Stimulated activated CD8-positive, alpha-beta memory T cell treated with anti-CD3 and anti-CD28 coated beads, Interleukin-7, amount 100 ng/mL, for 1 hour (primary cell): ENCODE data around the gene FSIP1.

ENCODE experiments used
- DNase-seq, 2 donors: peaks; one replicate each; pipeline ENCODE4 v3.0.0-alpha.2; 2020; ENCODE audit warnings: low read depth in 2 of 2

FSIP1 gene

DNA sequence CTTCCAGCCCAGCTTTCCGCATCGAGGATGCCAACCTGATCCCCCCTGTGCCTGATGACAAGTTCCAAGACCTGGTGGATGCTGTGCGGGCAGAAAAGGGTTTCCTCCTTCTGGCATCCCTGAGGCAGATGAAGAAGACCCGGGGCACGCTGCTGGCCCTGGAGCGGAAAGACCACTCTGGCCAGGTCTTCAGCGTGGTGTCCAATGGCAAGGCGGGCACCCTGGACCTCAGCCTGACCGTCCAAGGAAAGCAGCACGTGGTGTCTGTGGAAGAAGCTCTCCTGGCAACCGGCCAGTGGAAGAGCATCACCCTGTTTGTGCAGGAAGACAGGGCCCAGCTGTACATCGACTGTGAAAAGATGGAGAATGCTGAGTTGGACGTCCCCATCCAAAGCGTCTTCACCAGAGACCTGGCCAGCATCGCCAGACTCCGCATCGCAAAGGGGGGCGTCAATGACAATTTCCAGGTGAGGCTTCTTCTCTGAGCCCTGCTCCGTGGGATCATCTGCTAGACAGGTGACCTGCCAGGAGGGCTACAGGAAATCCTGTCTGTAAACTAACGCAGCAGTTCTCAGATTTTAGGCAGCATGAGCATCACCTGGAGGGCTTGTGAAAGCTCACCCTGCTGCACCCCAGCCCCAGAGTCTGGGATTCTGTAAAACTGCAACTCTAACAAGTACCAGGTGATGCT, 200.2 kb downstream of the FSIP1 start:
- no peak for DNase-seq

DNA sequence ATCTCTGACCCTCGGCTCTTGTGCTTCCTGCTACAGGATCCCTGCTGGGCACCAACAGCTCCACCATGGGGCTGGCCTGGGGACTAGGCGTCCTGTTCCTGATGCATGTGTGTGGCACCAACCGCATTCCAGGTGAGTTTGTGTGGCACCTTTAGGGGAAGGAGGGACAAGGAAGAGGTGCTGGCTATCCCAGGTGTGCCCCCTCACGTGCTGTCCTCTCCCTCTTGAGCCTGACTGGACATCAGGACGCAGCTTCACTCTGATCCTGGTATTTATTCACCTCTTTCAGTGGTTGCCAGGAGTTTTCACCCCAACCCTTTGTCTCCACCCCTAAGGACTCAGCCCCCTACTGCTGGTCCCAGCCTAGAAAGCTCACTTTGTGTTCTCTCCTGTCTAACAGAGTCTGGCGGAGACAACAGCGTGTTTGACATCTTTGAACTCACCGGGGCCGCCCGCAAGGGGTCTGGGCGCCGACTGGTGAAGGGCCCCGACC, 200.8 kb downstream of the FSIP1 start:
- no peak for DNase-seq

DNA sequence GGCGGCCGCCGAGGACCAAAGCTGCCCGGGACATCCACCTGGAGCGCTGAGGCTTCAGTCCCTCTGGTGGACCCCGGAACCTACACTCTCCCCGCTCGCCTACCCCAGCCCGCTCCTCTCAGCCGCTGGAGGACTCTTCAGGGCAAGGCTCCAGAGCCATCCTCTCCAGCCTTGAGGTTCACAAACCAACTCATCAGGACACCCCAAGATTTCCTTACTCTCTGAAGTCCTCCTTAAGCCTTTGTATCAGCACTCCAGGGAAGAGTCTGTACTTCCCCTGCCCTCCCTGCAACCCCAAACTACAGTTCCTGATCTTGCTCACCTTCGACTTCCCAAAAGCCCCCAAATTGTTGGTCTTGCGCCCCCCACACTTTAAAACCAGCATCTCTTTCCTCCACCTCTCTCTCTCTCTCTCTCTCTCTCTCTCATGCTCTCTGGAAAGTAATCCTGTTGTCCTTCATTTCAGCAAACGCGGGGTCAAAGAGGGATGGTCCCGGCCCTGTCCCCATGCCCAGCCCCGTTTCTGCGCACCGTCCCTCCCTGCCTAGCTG, 201.3 kb downstream of the FSIP1 start:
- DNase-seq, result no peak

DNA sequence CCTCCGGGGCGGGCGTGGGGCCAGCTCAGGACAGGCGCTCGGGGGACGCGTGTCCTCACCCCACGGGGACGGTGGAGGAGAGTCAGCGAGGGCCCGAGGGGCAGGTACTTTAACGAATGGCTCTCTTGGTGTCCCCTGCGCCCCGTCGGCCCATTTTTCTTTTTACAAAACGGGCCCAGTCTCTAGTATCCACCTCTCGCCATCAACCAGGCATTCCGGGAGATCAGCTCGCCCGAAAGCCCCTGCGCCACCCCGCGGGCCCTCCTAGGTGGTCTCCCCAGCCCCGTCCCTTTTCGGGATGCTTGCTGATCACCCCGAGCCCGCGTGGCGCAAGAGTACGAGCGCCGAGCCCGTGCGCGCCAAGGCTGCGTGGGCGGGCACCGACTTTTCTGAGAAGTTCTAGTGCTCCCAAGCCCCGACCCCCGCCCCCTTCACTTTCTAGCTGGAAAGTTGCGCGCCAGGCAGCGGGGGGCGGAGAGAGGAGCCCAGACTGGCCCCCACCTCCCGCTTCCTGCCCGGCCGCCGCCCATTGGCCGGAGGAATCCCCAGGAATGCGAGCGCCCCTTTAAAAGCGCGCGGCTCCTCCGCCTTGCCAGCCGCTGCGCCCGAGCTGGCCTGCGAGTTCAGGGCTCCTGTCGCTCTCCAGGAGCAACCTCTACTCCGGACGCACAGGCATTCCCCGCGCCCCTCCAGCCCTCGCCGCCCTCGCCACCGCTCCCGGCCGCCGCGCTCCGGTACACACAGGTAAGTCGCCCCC, 202.0 kb downstream of the FSIP1 start, which contains the start of gene THBS1:
THBS1 (plus strand) TSS at position 595 of the 757 bp plus-strand sequence. CDS start 779 bp downstream, outside the sequence.
- DNase-seq, result peak in 1 of 2 donors; percentile 9

DNA sequence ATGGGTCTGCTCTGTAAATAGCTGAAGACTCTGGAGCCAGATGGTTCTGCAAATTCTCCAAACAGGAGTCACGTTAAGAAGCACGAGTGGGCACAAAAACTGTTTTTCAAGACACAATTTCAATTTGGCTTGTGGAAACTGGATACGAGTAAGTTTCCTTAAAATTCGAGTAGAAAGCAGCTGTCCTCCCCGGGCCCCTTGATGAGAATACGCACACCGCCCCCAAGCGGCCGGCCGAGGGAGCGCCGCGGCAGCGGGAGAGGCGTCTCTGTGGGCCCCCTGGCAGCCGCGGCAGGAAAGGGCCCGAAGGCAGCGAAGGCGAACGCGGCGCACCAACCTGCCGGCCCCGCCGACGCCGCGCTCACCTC, 202.5 kb downstream of the FSIP1 start:
- DNase-seq, result peak; percentile 76 to 80

DNA sequence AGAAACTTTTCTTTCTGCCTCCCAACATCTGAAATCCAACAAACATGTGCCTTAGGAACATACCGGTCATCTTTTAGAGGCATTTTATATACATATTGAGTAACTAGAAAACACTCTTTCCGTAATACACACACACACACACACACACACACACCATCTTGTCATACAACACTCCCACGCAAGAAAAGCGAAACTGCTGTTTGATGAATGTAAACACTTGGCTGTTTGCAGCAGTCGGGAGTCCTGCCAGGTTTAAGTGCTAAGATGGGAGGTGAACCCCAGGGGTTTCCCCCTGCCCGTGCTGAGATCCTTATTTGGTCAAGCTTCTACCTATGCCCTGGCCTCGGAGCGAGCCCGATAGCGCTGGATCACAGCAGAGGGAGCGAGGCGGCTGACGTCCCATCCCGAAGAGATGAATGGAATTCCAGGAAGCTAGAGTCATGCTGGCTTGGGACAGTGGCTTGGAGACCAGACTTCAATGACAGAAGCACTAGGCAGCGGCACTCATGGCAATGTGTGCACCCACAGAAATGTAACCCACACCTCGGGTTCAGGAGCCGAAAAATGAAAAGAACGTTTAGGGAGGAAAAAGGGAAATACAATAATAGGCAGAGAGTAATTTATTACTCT, 203.0 kb downstream of the FSIP1 start:
- no peak for DNase-seq

DNA sequence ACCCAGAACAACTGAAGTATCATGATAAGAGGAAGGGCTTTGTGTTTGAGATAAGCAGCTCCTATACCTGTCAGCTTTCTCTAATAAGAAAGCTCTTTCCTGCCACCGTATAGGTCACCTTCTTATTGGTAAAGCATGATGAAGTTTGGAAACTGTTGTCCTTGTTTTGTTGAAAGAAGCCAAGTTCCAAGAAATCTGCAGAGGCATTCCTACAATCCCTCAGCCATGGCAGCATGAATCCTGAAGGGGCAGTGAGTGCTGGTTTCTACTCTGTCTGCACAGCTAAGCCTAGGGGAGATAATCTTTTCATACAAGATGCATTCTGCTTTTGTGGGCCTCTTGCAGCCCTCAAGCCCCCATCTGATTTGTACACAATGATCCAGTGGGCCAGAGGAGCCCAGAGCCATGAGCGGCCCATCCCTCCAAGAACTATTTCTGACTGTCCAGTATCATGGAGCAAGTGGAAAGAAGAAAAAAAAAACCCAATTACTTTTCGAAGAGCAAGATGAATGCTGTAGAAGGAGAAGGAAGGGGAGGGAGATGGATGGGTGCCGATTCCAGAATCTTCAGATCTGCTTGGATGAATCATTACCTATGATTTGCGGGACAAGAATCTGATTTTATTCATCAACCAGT, 203.7 kb downstream of the FSIP1 start:
- DNase-seq, result no peak

DNA sequence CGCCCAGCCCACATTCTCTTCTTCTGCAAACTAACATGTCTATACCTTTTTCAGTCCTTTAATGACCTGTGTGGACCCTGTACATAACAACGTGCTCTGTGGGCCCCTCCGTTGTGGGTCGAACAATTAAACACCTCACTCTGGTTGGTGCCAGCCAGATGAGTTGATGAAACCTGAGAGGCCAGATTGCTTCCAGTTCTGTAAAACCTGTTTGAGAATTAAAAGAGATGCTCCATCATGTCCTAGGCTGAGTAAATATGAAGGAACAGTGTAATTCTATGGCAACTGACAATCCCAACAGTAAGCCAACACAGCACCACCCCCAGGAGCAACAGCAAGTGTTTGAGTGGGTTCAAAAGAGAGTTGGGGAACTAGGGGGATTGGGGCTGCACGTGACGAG, 207.5 kb downstream of the FSIP1 start:
- no peak for DNase-seq

DNA sequence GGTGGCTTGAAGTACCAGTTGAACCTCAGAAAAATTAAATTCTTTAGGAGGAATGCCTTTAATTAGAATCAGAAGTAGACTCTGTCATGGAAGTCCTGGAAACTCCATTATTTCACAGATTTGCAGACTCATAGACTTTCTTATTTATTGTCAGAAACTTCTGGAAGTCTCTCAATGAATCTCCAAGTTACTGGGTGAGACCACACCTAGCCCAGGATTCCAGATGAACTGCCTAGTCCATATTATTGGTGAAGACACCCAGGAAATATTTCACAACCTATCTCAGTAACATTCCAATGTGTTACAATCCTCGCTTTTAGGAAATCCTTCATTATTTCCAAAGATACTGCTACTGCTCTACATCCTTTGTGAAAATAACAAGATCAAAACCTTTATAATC, 208.2 kb downstream of the FSIP1 start:
- no peak for DNase-seq

DNA sequence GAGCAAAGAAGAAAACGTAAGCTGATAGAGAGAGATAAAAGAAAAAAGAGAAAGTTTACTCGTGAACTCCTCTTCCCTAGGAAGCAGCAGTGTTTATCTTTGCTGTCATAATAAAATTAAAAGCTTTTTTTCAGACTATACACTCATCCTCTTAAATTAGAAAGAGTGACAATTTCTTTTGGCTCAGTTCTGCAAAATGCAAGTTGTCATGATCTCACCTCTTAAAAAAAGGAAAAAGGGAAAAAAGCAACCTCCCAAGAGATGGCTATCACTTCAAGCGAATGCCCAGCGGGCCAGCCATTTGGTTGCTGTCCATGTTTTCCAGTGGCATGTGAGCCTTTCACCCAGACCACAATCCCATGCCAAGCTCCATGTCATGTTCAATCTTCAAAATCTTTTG, 208.8 kb downstream of the FSIP1 start:
- no peak for DNase-seq

DNA sequence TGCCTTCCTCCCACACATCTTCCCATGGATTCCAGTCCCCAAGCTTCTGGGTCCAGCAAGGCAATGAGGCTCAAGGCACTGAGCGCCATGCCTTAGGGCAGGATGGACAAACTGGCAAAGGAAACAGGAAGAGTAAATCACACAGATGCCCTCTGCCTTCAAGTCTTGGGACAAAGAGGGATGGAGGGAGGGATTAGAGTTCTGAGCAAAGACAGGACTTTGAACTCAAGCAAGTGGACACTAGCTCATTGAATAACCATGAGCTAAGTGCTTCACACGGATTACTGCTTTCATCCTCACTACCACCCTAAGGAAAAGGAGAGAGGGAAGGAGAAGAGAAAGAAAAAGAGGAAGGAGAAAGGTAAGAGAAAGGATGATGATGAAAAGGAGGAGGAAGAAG, 209.4 kb downstream of the FSIP1 start:
- DNase-seq, result no peak

DNA sequence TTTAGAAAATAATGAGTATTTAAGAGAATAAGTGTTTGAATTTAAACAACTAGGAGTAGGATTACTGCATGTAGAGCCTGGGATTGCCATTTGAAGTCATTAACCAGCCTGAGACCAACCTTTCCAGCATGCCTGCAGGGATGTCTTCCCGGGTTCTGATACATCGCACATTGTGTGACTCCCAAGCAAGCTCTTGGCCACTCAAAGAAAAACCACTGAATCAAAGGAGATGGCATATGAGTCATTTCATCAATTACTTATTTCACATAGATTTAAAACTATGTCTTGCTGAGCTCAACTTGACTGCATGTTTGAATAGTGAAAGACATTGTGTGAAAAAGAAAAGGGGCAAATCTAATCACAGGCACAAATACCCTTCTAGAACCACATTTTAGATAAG, 216.8 kb downstream of the FSIP1 start:
- no peak for DNase-seq

DNA sequence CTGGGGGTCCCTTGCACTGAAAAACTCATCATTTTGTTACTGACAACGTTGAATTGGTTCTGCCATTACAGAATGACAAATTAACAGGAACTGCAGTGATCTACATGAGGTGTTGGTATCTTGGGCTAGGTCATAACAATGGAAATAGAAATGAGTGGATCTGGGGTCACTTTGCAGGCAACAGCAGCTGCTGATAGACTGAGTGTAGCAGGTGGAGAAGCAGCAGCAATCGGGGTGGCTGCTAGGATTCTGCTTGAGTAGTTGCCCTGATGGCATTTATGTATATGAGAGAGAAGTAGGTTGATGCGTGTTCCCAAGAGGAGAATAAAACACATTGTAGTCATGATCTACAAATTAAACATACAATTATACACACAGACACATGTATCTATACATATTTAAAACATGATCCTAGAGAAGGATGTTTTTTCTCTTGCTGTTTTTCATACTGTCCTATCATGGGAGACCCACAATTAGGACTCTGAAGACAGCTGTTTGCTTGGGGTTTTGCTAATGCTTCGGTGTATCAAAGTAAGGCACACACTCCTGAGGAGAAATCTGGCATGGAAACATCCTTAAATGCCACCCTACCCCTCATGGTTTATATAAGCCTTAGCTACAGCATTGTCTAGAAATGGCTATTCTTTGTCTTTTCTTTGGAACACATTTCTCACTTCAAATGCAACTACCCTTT, 217.5 kb downstream of the FSIP1 start:
- no peak for DNase-seq

DNA sequence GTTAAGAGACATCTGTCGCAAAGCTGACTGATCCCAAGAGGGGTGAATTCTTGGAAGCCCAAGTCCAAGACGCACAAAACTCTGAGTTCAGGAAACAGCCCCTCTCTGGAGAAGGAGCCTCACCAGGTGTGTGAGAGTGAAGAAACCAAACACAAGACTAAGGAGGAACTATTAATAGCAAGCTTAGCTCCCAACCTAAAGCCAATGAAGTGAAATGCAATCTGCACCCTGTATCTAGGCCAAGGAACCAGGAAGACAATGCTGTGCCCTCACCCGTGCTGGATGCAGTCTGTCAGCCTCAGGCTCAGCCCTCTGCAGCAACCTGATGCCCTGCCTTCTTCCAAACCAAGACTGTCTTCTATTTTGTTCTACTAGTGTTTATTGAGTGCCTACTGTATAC, 224.2 kb downstream of the FSIP1 start:
- DNase-seq, result no peak

DNA sequence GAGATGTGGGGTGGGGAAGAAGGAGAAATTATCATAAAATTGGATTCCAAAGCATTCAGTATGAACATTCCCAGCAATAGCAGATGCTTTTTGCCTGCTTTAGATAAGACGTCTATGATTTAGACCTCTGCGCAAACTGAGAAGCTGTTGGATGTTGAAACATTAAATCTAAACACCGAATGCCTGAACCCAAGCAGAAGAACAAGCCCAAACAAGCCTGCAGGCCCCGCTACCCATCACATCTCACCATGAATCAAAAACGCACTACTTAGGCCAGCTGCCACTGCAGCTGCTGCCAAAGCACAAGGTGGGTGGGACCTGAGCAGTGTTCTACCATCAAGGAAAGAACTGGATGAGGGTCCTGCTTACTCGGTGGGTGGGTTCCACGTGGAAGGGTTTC, 226.2 kb downstream of the FSIP1 start:
- DNase-seq, result no peak

DNA sequence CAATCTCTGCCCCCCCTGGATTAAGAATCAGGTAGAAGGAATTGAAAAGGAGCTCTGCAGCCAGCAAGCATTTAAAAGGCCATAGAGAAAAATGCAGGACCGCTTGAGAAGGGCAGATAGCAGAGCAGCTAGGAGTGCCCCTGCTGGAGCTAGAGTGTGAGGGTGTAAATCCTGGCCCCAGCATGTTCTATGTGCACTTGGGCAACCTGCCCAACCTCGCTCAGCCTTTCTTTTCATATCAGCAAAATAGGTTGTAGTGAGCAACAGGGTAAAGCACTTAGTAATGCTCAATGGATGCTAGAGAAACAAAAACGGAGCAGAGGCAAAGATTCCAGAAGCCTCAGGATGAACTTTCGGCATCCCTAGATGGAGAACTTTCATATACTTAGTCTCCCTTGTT, 226.8 kb downstream of the FSIP1 start:
- DNase-seq, result no peak

DNA sequence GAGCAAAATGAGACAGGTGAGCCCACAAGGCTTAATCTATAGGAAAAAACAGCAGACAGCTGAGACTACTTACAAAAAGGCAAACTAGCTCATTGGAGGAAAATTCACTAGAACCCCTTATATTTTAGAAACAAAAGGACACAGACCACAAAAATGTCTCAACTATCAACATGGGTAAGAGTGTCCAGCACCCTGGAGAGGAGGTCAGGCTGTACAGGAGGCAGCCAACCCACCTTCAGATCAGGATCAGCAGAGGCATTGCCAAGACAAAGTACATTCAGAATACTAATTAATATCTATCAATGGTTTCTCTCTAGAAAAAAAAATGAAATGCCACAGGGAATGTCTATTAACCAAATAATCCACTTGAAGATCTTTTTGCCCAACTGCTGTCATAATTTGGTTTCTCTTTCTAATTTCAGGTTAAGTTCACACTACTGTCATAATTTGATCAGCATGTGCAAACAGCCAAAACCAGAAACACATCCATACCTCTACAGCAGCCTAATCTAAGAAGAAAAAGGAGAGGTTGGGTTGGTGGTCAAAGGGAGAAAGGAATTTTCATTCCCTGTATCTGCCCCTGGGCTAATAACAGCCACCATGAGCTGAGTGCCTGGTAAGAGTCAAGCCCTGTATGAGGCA, 227.8 kb downstream of the FSIP1 start:
- no peak for DNase-seq

DNA sequence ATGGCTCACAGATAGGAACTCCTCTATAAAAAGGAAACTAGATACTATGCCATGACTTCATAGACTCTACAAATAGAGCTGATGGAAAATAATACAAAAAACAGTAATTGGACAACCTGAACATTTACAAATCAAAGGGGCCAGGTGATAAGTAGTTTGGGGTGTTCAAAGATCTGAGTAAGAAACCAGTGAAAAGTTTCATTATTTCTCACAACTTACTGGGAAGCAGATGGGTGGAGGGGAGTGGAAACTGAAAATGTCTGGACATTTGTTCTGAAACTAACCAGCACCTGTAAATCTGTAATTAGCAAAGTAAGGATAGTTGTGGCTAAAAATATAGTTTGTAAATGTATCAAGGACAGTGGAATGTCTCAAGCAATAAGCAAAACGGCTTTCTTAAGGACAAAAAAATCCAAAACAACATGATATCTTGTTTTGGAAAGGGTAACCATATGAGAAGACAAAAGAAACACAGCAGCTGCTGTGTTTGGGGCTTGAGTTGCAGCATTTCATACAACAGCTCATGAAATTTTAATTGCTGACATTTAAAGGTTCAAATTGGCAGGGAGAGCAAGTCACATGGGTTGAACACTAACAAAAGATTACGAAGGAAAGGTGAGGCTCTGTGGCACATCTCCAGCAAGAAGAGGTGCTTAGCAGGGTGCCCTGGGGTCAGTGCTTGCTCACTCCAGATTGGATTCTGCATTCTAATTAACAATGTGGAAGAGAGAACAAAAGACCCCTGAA, 228.5 kb downstream of the FSIP1 start:
- no peak for DNase-seq

DNA sequence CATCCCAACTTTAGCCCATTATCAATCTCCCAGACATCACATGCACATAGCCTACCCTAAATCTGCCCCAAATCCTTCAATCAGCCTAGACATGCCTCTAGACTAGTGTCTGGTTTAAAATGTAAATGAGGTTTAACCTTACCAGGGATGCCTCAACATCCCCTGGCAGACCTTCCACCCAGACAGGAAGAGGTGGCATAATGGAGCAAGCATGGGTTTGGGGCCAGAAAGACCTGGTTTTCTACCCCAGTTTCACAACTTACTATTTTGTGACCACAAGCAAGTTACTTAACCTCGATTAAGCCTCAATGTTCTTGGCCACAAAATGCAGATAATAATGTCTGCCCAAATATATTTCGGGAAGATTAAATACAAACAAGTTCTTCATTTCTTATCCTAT, 230.1 kb downstream of the FSIP1 start:
- no peak for DNase-seq

DNA sequence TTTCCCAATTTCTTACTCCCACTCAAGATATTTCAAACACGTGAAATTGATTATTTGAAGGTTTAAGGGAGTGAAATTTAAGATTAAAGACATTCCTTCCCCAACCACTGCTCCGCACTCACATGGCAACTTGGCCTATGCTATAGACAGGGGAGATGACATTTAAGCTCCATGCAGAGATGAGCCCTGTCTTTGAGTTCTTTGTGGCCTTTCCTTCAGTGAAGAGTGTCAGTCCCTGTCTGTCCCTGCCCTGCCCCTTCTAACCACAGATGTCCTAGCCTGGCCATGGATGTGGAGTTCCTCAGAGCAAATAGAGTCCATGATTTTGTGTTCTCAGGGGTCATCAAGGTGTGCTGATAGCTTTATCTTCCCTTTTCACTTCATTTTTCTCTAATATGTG, 231.2 kb downstream of the FSIP1 start:
- DNase-seq, result no peak
